Measurements from ENCODE around the gene WWTR1. TPM values are rescaled to one million over a fixed set of nuclear protein-coding genes. Genes with fewer than 3 reads are reported as not detected.

The WWTR1 gene
- total RNA-seq, 6 donors from 2014 or later = 77.5 to 119 (median 107) TPM

GRCh38 chr3:149635396-149635795 is 22.4 kb downstream of the WWTR1 start:
- TF ChIP-seq POLR2AphosphoS5 (IDR thresholded peaks at IDR 0.05) = no peak
- no peak for TF ChIP-seq CTCF (IDR thresholded peaks at IDR 0.05)
- TF ChIP-seq EP300 (IDR thresholded peaks at IDR 0.05) = no peak
- no peak for TF ChIP-seq POLR2A (IDR thresholded peaks at IDR 0.05)
- H3K27ac ChIP-seq = no peak overlapping the region
- peaks cover 9 to 23% (median 16%) of the 10 kb centered on the region in 4 donors for H3K4me1 ChIP-seq
- ATAC-seq (ENCODE audit: low FRiP score in 2 of 2) (no peak), DNase-seq (no peak)
- H3K27me3 ChIP-seq = no peaks in the 10 kb centered on the region
- H3K4me3 ChIP-seq = no peak overlapping the region
- no peaks in the 10 kb centered on the region for H3K9me3 ChIP-seq
- H3K36me3 ChIP-seq = no peaks in the 10 kb centered on the region
- 76 to 79% methylated on average over 4 of the region's 4 CpGs for WGBS, 2 donors

- no peak for ATAC-seq (ENCODE audit: low FRiP score in 2 of 2)
- no peak for DNase-seq
- no peak overlapping the region for H3K4me3 ChIP-seq
- peak overlapping the region in 2 of 4 donors; percentile 12 to 22 for H3K27ac ChIP-seq
- 81 to 85% methylated on average over 4 of the region's 4 CpGs for WGBS, 2 donors
- TF ChIP-seq POLR2A (IDR thresholded peaks at IDR 0.05) (no peak), CTCF (IDR thresholded peaks at IDR 0.05) (no peak), POLR2AphosphoS5 (IDR thresholded peaks at IDR 0.05) (no peak), EP300 (IDR thresholded peaks at IDR 0.05) (no peak)
- no peaks in the 10 kb centered on the region for H3K36me3 ChIP-seq
- H3K4me1 ChIP-seq = peaks cover 13 to 27% (median 16%) of the 10 kb centered on the region in 4 donors
- H3K27me3 ChIP-seq = no peaks in the 10 kb centered on the region
- H3K9me3 ChIP-seq = no peaks in the 10 kb centered on the region
Observed at GRCh38 chr3:149634573-149634972, 23.3 kb downstream of the WWTR1 start.

GRCh38 chr3:149634072-149634471 is 23.8 kb downstream of the WWTR1 start:
- Histone ChIP-seq H3K4me3 (no peak overlapping the region), H3K27ac (peak overlapping the region in 1 of 4 donors; percentile 22), H3K9me3 (no peaks in the 10 kb centered on the region), H3K36me3 (no peaks in the 10 kb centered on the region), H3K27me3 (no peaks in the 10 kb centered on the region), H3K4me1 (peaks cover 14 to 32% (median 16%) of the 10 kb centered on the region in 4 donors)
- no peak for DNase-seq
- no peak for ATAC-seq (ENCODE audit: low FRiP score in 2 of 2)
- TF ChIP-seq CTCF (IDR thresholded peaks at IDR 0.05) (no peak), EP300 (IDR thresholded peaks at IDR 0.05) (no peak), POLR2AphosphoS5 (IDR thresholded peaks at IDR 0.05) (no peak), POLR2A (IDR thresholded peaks at IDR 0.05) (no peak)
- 52 to 60% methylated on average over 4 of the region's 4 CpGs for WGBS, 2 donors

GRCh38 chr3:149632225-149632624 is 25.6 kb downstream of the WWTR1 start:
- H3K4me1 ChIP-seq = peaks cover 10 to 39% (median 18%) of the 10 kb centered on the region in 4 donors
- H3K4me3 ChIP-seq = no peak overlapping the region
- DNase-seq (no peak), ATAC-seq (ENCODE audit: low FRiP score in 2 of 2) (no peak)
- H3K27me3 ChIP-seq = no peaks in the 10 kb centered on the region
- no peaks in the 10 kb centered on the region for H3K9me3 ChIP-seq
- H3K36me3 ChIP-seq = no peaks in the 10 kb centered on the region
- TF ChIP-seq POLR2AphosphoS5 (IDR thresholded peaks at IDR 0.05) (no peak), EP300 (IDR thresholded peaks at IDR 0.05) (no peak), POLR2A (IDR thresholded peaks at IDR 0.05) (no peak), CTCF (IDR thresholded peaks at IDR 0.05) (no peak)
- H3K27ac ChIP-seq = peak overlapping the region in 1 of 4 donors; percentile 5
- WGBS, 2 donors = 54 to 63% methylated on average over 5 of the region's 5 CpGs

DNA sequence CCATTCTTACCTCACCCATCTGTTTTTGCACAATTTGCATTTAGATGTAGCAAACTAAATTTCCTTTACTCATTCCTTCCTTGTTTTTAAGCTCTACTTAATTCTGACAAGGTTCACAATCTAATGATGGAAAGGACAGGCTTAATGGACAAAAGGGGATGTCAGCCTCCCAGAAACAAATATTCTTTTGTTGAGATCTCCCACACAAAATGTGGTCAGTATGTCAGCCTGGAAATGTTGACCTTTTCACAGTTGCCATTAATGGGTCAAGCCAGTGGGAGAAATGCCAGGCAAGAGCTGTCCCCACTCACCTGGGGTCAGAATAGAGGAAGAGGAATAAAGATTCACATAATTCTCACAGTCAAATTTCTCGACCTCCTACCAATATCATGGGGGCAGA is 27.0 kb downstream of the WWTR1 start:
- Histone ChIP-seq H3K4me1 (peaks cover 16 to 51% (median 26%) of the 10 kb centered on the region in 4 donors), H3K9me3 (no peaks in the 10 kb centered on the region), H3K27ac (peak overlapping the region in 2 of 4 donors; percentile 40 to 43), H3K36me3 (no peaks in the 10 kb centered on the region), H3K4me3 (no peak overlapping the region), H3K27me3 (no peaks in the 10 kb centered on the region)
- TF ChIP-seq CTCF (IDR thresholded peaks at IDR 0.05) = no peak
- TF ChIP-seq EP300 (IDR thresholded peaks at IDR 0.05) = no peak
- TF ChIP-seq POLR2A (IDR thresholded peaks at IDR 0.05) = no peak
- no peak for TF ChIP-seq POLR2AphosphoS5 (IDR thresholded peaks at IDR 0.05)
- DNase-seq = no peak
- WGBS, 2 donors = 76 to 95% methylated on average over 1 of the region's 1 CpG
- ATAC-seq (ENCODE audit: low FRiP score in 2 of 2) = no peak

All from upper lobe of left lung (tissue), 6 donors.